HG02798 (cell line): Measurements from ENCODE around the gene ARSD.
"Not testable (repeated sequence)": the region's sequence is repeated elsewhere in the genome, so short reads cannot be mapped to it uniquely, and the experiment has no call there.

Experiments
- ATAC-seq: cut with Tn5 transposase; IDR thresholded peaks from one replicate; pipeline ENCODE4 v1.9.1; 2021; ENCODE audit warnings: mild to moderate bottlenecking; ENCODE audit not compliant: unreplicated experiment, poor library complexity

The ARSD gene

GRCh38 chrX:2894885-2895292 is 34.2 kb downstream of the ARSD start:
- ATAC-seq, result no peak

GRCh38 chrX:2892816-2893215 is 36.3 kb downstream of the ARSD start:
- no peak for ATAC-seq

- ATAC-seq, result not testable (repeated sequence)
These were observed 38.3 kb downstream of the ARSD start for GRCh38 chrX:2890536-2891460.

GRCh38 chrX:2889706-2890490 is 39.2 kb downstream of the ARSD start:
- not testable (repeated sequence) for ATAC-seq

- no peak for ATAC-seq
These were observed 40.0 kb downstream of the ARSD start for GRCh38 chrX:2889045-2889605.

- no peak for ATAC-seq
These were observed 40.8 kb downstream of the ARSD start for GRCh38 chrX:2888309-2888708.

GRCh38 chrX:2883770-2884169 is 45.4 kb downstream of the ARSD start:
- ATAC-seq, result no peak

- no peak for ATAC-seq
These were observed 49.5 kb downstream of the ARSD start for GRCh38 chrX:2879670-2880069.

GRCh38 chrX:2878563-2878962 is 50.6 kb downstream of the ARSD start:
- ATAC-seq, result no peak

- ATAC-seq, result no peak
These were observed 53.2 kb downstream of the ARSD start for GRCh38 chrX:2875798-2876399.

- ATAC-seq, result no peak
These were observed 54.0 kb downstream of the ARSD start for GRCh38 chrX:2875136-2875481.

GRCh38 chrX:2874222-2875135 is 54.7 kb downstream of the ARSD start:
- ATAC-seq, result no peak

- no peak for ATAC-seq
These were observed 56.4 kb downstream of the ARSD start for GRCh38 chrX:2872671-2873277.

- ATAC-seq, result no peak
These were observed 57.3 kb downstream of the ARSD start for GRCh38 chrX:2871831-2872230.

- no peak for ATAC-seq
These were observed 58.5 kb downstream of the ARSD start for GRCh38 chrX:2870650-2871049.

- no peak for ATAC-seq
These were observed 61.9 kb downstream of the ARSD start for GRCh38 chrX:2867206-2867605.

- no peak for ATAC-seq
These were observed 65.5 kb downstream of the ARSD start for GRCh38 chrX:2863646-2864045.

GRCh38 chrX:2862404-2862803 is 66.7 kb downstream of the ARSD start:
- no peak for ATAC-seq

GRCh38 chrX:2859197-2859797 is 69.8 kb downstream of the ARSD start:
- no peak for ATAC-seq
